IMR-90 (cell line): ENCODE data around the gene ITPKB. TPM values are rescaled to one million over a fixed set of nuclear protein-coding genes. Genes with fewer than 3 reads are reported as not detected.

ENCODE experiments used
- ATAC-seq: fragments of 200-7000 bp; cut with Tn5 transposase; 2 replicates; pipeline ENCODE4 v1.9.1; 2020; ENCODE audit warnings: low read depth, mild to moderate bottlenecking, moderate library complexity
- BruUV-seq: library from RNA; stranded (reverse); fragments of 400-500 nt; replicated peaks from 2 replicates; lab custom pipeline; 2021; lab: Mats Ljungman, UMichigan
- CTCF ChIA-PET: fragments of 300-600 bp; formaldehyde crosslinking; extraction: SDS; loops from one replicate; lab custom pipeline; 2021; ENCODE audit warnings: antibody characterized with exemption; lab: Yijun Ruan, JAX
- POLR2A ChIA-PET: fragments of 300-600 bp; sonication (Branson Sonifier 250); formaldehyde crosslinking; loops from one replicate; lab custom pipeline; 2022; ENCODE audit warnings: antibody characterized with exemption; ENCODE audit not compliant: unreplicated experiment; lab: Charles Lee
- DNase-seq: peaks from one replicate; pipeline ENCODE4 v3.0.0; 2013
- H2AFZ ChIP-seq: replicated peaks from 2 replicates; pipeline ENCODE3; 2013; ENCODE audit warnings: low read length, mild to moderate bottlenecking; ENCODE audit not compliant: poor library complexity
- H2AK5ac ChIP-seq: 2 replicates; pipeline ENCODE4 v1.6.1; 2013; ENCODE audit warnings: low read depth, low read length, inconsistent platforms
- H2AK9ac ChIP-seq: replicated peaks from 2 replicates; pipeline ENCODE3; 2013; ENCODE audit warnings: mild to moderate bottlenecking, low read depth, low read length, moderate library complexity; ENCODE audit not compliant: poor library complexity
- H2BK120ac ChIP-seq: 2 replicates; pipeline ENCODE4 v1.6.1; 2013; ENCODE audit warnings: low read depth, low read length, inconsistent platforms
- H2BK15ac ChIP-seq: 3 replicates; pipeline ENCODE4 v1.6.1; 2013; ENCODE audit warnings: low read depth, low read length, inconsistent platforms
- H2BK20ac ChIP-seq: 2 replicates; pipeline ENCODE4 v1.6.1; 2013; ENCODE audit warnings: low read depth, mild to moderate bottlenecking, inconsistent platforms, low read length, moderate library complexity
- H2BK5ac ChIP-seq: 2 replicates; pipeline ENCODE4 v1.6.1; 2013; ENCODE audit warnings: mild to moderate bottlenecking, low read depth, low read length, inconsistent platforms; ENCODE audit not compliant: poor library complexity, severe bottlenecking
- H3K14ac ChIP-seq: replicated peaks from 2 replicates; pipeline ENCODE4 v1.6.1; 2013; ENCODE audit warnings: low read depth, low read length, inconsistent platforms
- H3K18ac ChIP-seq: 2 replicates; pipeline ENCODE4 v1.6.1; 2013; ENCODE audit warnings: low read depth, low read length, control low read depth
- H3K23ac ChIP-seq: 2 replicates; pipeline ENCODE4 v1.6.1; 2013; ENCODE audit warnings: low read depth, low read length, inconsistent platforms
- H3K27ac ChIP-seq: 2 replicates; pipeline ENCODE4 v1.5.1; 2013; ENCODE audit warnings: mild to moderate bottlenecking, control low read depth, low read length; ENCODE audit not compliant: insufficient read depth
- H3K27me3 ChIP-seq: 2 replicates; pipeline ENCODE4 v1.6.1; 2013; ENCODE audit warnings: low read length; ENCODE audit not compliant: control insufficient read depth, insufficient read depth
- H3K36me3 ChIP-seq: 2 replicates; pipeline ENCODE4 v1.6.1; 2013; ENCODE audit warnings: low read length, mixed read lengths; ENCODE audit not compliant: control insufficient read depth, insufficient read depth
- H3K4ac ChIP-seq: 2 replicates; pipeline ENCODE4 v1.6.1; 2013; ENCODE audit warnings: low read depth, low read length, inconsistent platforms
- H3K4me1 ChIP-seq: 2 replicates; pipeline ENCODE4 v1.6.1; 2013; ENCODE audit warnings: low read length, mixed read lengths; ENCODE audit not compliant: control insufficient read depth, insufficient read depth
- H3K4me2 ChIP-seq: 2 replicates; pipeline ENCODE4 v1.6.1; 2013; ENCODE audit warnings: low read depth, mild to moderate bottlenecking, control low read depth, low read length, moderate library complexity
- H3K4me3 ChIP-seq: 2 replicates; pipeline ENCODE4 v1.5.1; 2013; ENCODE audit warnings: low read depth, mild to moderate bottlenecking, control low read depth, low read length, moderate library complexity; ENCODE audit not compliant: insufficient read depth
- H3K56ac ChIP-seq: 2 replicates; pipeline ENCODE4 v1.6.1; 2013; ENCODE audit warnings: low read length, inconsistent platforms; ENCODE audit not compliant: insufficient read depth; ENCODE audit errors: extremely low read depth
- H3K79me1 ChIP-seq, 2 experiments: 2 replicates each; pipeline ENCODE4 v1.6.1; 2013; ENCODE audit warnings: low read length in 2 of 2, inconsistent platforms in 1 of 2, low read depth in 1 of 2
- H3K9ac ChIP-seq: 2 replicates; pipeline ENCODE4 v1.6.1; 2013; ENCODE audit warnings: low read depth, low read length, control low read depth
- H3K9me1 ChIP-seq: 2 replicates; pipeline ENCODE4 v1.6.1; 2013; ENCODE audit warnings: low read length, inconsistent platforms; ENCODE audit not compliant: insufficient read depth
- H3K9me3 ChIP-seq: 2 replicates; pipeline ENCODE4 v1.6.1; 2013; ENCODE audit warnings: low read length; ENCODE audit not compliant: control insufficient read depth, insufficient read depth
- H4K20me1 ChIP-seq: 2 replicates; pipeline ENCODE4 v1.6.1; 2013; ENCODE audit warnings: low read length, inconsistent platforms; ENCODE audit not compliant: insufficient read depth
- H4K5ac ChIP-seq: 2 replicates; pipeline ENCODE4 v1.6.1; 2013; ENCODE audit warnings: mild to moderate bottlenecking, low read depth, low read length, control low read depth
- H4K8ac ChIP-seq, 2 experiments: 2 replicates each; pipeline ENCODE4 v1.6.1; 2013; ENCODE audit warnings: low read depth in 2 of 2, low read length in 2 of 2, control low read depth in 1 of 2, inconsistent platforms in 1 of 2
- H4K91ac ChIP-seq: 2 replicates; pipeline ENCODE4 v1.6.1; 2013; ENCODE audit warnings: low read depth, low read length, inconsistent platforms; ENCODE audit not compliant: insufficient read depth
- CEBPB ChIP-seq: IDR thresholded peaks from 2 replicates; pipeline ENCODE4 v1.6.1; 2012; ENCODE audit warnings: low read depth, low read length, improper control_type of control experiment
- CHD1 ChIP-seq: IDR thresholded peaks from 2 replicates; pipeline ENCODE4 v1.6.1; 2012; ENCODE audit warnings: low read depth, low read length, improper control_type of control experiment
- MAFK ChIP-seq: IDR thresholded peaks from 2 replicates; pipeline ENCODE4 v1.6.1; 2012; ENCODE audit warnings: low read depth, low read length, improper control_type of control experiment
- MAZ ChIP-seq: IDR thresholded peaks from 2 replicates; pipeline ENCODE4 v1.6.1; 2012; ENCODE audit warnings: low read depth, mild to moderate bottlenecking, low read length, improper control_type of control experiment, moderate library complexity, borderline replicate concordance
- WGBS, 2 experiments: methylation state at CpG; one replicate each; pipeline versions ENCODE4 v1.1.5 to v1.1.7; 2013; ENCODE audit warnings: missing lambda C conversion rate in 2 of 2; ENCODE audit not compliant: insufficient read length in 1 of 2; ENCODE audit errors: extremely low coverage in 2 of 2; 5-methylcytosine and 5-hydroxymethylcytosine counted together
- dilution Hi-C: fragments of 300-500 bp; cut with HindIII; formaldehyde crosslinking; loops from one replicate; pipeline ENCODE4 v1.14.3; 2018; ENCODE audit warnings: low sequenced_read_pairs; ENCODE audit not compliant: unreplicated experiment
- in situ Hi-C: fragments of 300-500 bp; cut with MboI; formaldehyde crosslinking; loops from 3 replicates; pipeline ENCODE4 v1.14.3; 2019; ENCODE audit warnings: low sequenced_read_pairs, inconsistent platforms, mixed read lengths
- intact Hi-C: fragments of 100-400 bp; cut with micrococcal nuclease; formaldehyde crosslinking; loops from 2 replicates; pipeline ENCODE4 v1.10.0; 2022
- polyA plus RNA-seq, 3 experiments: library from polyadenylated mRNA; depleted of rRNA; stranded (reverse); fragments of >200 nt; gene quantifications; 2 replicates each; pipeline ENCODE4 v1.2.3, GENCODE V29; 2012; ENCODE audit warnings: low replicate concordance in 1 of 3
- total RNA-seq: library from RNA; depleted of rRNA; stranded (reverse); fragments of >200 nt; gene quantifications from 2 replicates; pipeline ENCODE4 v1.2.3, GENCODE V29; 2012
- TF ChIP-seq, protein P1 (sequence below): fragments of 150-350 bp; IDR thresholded peaks from 2 replicates; pipeline ENCODE4 v1.6.1; 2016; ENCODE audit warnings: low read depth, mild to moderate bottlenecking, low read length, moderate library complexity, borderline replicate concordance
- TF ChIP-seq, protein P2 (sequence below): fragments of 150-350 bp; IDR thresholded peaks from 2 replicates; pipeline ENCODE4 v1.6.1; 2017; ENCODE audit warnings: mild to moderate bottlenecking, antibody characterized with exemption, low read length, low read depth

The ITPKB gene
- total and polyA plus RNA-seq, 2 of the 4 experiments (the other 2 are of a cell fraction) = 0.72 to 1.4 TPM

DNA sequence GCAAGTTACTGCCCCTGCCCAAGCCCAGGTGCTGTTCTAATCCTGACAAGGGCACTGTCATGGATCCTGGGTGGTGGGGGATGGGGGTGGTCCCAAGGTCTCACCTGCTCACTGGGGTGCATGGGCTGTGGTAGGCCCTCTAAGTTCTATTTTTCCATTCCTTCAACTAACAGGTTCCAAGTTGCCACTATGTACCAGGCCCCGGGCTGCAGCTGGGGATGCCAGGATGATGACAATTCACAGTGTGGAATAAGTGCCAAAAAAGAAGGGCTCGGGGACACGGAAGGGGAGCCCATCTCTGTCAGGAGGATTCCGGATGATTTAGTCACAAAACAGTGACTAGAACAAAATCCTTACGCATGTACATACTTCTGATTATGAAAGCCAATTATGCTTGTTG lies 114.6 kb downstream of the ITPKB start:
- in situ Hi-C loops (no loop called here), intact Hi-C loops (no loop called here)

More for the DNA sequence above, 114.6 kb downstream of the ITPKB start:
- H3K4me1 ChIP-seq = no peaks in the 10 kb centered on the region
- no peak overlapping the region for H2BK120ac ChIP-seq
- H3K9me1 ChIP-seq = no peaks in the 10 kb centered on the region
- H2AFZ ChIP-seq = no peak overlapping the region
- DNase-seq (peak; percentile 46), ATAC-seq (peak; percentile 49; the same call in 1 of the 2 replicates)
- H3K4me3 ChIP-seq = no peak overlapping the region
- ChIA-PET POLR2A (no interaction called here), CTCF (interaction anchor here (0.6 kb wide), 1 partner anchor 47 kb away, joined by 3 read pairs; no protein-coding TSS in a partner anchor)
- BruUV-seq = no TSS peak
- H4K91ac ChIP-seq = no peak overlapping the region
- H4K8ac ChIP-seq = no peak overlapping the region
- H3K18ac ChIP-seq = no peak overlapping the region
- no peak overlapping the region for H3K14ac ChIP-seq
- no peak overlapping the region for H4K5ac ChIP-seq
- no peak overlapping the region for H3K27ac ChIP-seq
- H2AK9ac ChIP-seq = no peak overlapping the region
- no peak overlapping the region for H3K9ac ChIP-seq
- no CpG with 5 or more reads among the region's 5 CpGs for WGBS, 2 experiments
- H3K23ac ChIP-seq = no peak overlapping the region
- H3K27me3 ChIP-seq = peaks cover 1% of the 10 kb centered on the region
- H4K20me1 ChIP-seq = no peaks in the 10 kb centered on the region
- H3K36me3 ChIP-seq = no peaks in the 10 kb centered on the region
- no peak overlapping the region for H3K4ac ChIP-seq
- no peak overlapping the region for H3K4me2 ChIP-seq
- H2BK5ac ChIP-seq = no peak overlapping the region
- no peak overlapping the region for H2BK15ac ChIP-seq
- no peaks in the 10 kb centered on the region for H3K79me1 ChIP-seq
- dilution Hi-C loops = no loop called here
- H3K56ac ChIP-seq = no peak overlapping the region
- peaks cover 2% of the 10 kb centered on the region; the same call in 1 of the 2 replicates for H3K9me3 ChIP-seq
- TF ChIP-seq CEBPB (no peak), CHD1 (no peak), MAFK (no peak), MAZ (no peak)
- TF ChIP-seq, protein P1, sequence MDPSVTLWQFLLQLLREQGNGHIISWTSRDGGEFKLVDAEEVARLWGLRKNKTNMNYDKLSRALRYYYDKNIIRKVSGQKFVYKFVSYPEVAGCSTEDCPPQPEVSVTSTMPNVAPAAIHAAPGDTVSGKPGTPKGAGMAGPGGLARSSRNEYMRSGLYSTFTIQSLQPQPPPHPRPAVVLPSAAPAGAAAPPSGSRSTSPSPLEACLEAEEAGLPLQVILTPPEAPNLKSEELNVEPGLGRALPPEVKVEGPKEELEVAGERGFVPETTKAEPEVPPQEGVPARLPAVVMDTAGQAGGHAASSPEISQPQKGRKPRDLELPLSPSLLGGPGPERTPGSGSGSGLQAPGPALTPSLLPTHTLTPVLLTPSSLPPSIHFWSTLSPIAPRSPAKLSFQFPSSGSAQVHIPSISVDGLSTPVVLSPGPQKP = no peak
- TF ChIP-seq, protein P2, sequence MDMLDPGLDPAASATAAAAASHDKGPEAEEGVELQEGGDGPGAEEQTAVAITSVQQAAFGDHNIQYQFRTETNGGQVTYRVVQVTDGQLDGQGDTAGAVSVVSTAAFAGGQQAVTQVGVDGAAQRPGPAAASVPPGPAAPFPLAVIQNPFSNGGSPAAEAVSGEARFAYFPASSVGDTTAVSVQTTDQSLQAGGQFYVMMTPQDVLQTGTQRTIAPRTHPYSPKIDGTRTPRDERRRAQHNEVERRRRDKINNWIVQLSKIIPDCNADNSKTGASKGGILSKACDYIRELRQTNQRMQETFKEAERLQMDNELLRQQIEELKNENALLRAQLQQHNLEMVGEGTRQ = no peak
- no peak overlapping the region for H2AK5ac ChIP-seq
- no peak overlapping the region for H2BK20ac ChIP-seq
